Right atrium auricular region (tissue), 2 donors: Measurements from ENCODE around the gene VPS11. TPM values are rescaled to one million over a fixed set of nuclear protein-coding genes. Genes with fewer than 3 reads are reported as not detected.

ENCODE experiments used
- DNase-seq: peaks from one replicate; pipeline ENCODE4 v3.0.0-alpha.2; 2019; ENCODE audit warnings: low spot score
- H3K27ac ChIP-seq, 2 donors: fragments of 200-600 bp; sonication (generic); 1 replicate in 1 of 2; 2 replicates in 1 of 2; pipeline ENCODE4 v1.5.1; 2016 to 2019
- H3K27me3 ChIP-seq, 2 donors: fragments of 200-600 bp; sonication (generic); one replicate each; pipeline versions ENCODE4 v1.5.1 to v1.6.0; 2017 to 2019
- H3K36me3 ChIP-seq: fragments of 200-600 bp; sonication (generic); one replicate; pipeline ENCODE4 v1.5.1; 2016
- H3K4me1 ChIP-seq, 2 donors: fragments of 200-600 bp; sonication (generic); one replicate each; pipeline versions ENCODE4 v1.5.1 to v1.6.0; 2017 to 2019
- H3K4me3 ChIP-seq, 2 donors: fragments of 200-600 bp; sonication (generic); 1 replicate in 1 of 2; 2 replicates in 1 of 2; pipeline ENCODE4 v1.5.1; 2017 to 2019; ENCODE audit warnings: mild to moderate bottlenecking in 1 of 2, moderate library complexity in 1 of 2
- H3K9me3 ChIP-seq, 2 donors: fragments of 200-600 bp; sonication (generic); one replicate each; pipeline ENCODE4 v1.5.1; 2019
- CTCF ChIP-seq, 2 donors: fragments of 200-600 bp; sonication (generic); IDR thresholded peaks; one replicate each; pipeline ENCODE4 v1.5.1; 2019; ENCODE audit warnings: antibody characterized with exemption in 2 of 2
- total RNA-seq, 2 donors: library from RNA; depleted of rRNA; stranded (reverse); fragments of >200 nt; gene quantifications; one replicate each; pipeline ENCODE4 v1.1.0, GENCODE V29; 2016

The VPS11 gene
- total RNA-seq, 2 donors from 2014 or later, result 22.0 to 23.7 TPM

DNA sequence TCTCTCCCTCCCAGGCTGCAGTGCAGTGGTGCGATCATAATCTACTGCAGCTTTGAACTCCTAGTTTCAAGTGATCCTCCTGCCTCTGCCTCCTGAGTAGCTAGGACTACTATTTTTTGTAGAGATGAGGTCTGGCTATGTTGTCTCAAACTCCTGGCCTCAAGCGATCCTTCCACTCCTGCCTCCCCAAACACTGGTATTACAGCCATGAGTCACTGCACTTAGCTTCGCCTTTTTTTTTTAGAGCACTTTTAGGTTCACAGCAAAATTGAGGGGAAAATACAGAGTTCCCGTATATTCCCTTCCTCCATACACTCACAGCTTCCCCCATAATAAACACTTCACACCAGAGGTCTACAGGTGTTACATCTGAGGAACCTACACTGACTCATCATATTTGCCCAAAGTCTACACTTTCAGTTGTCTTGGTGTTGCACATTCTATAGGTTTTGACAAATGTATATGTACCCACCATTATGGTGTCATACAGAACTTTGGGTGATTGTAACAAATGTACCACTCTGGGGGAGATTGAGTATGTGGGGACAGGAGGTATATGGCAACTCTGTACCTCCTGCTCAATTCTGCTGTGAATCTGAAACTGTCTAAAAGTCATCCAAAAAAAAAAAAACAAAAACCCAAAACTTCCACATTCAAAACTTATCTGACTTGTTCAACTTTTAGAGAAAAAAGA lies 25.6 kb upstream of the VPS11 start:
- DNase-seq, result no peak
- H3K4me3 ChIP-seq, result no peak overlapping the region
- no peak for TF ChIP-seq CTCF (IDR thresholded peaks at IDR 0.05)
- H3K4me1 ChIP-seq, result no peaks in the 10 kb centered on the region
- H3K36me3 ChIP-seq, result peaks cover 25% of the 10 kb centered on the region
- no peaks in the 10 kb centered on the region for H3K27me3 ChIP-seq
- no peaks in the 10 kb centered on the region for H3K9me3 ChIP-seq
- H3K27ac ChIP-seq, result no peak overlapping the region

DNA sequence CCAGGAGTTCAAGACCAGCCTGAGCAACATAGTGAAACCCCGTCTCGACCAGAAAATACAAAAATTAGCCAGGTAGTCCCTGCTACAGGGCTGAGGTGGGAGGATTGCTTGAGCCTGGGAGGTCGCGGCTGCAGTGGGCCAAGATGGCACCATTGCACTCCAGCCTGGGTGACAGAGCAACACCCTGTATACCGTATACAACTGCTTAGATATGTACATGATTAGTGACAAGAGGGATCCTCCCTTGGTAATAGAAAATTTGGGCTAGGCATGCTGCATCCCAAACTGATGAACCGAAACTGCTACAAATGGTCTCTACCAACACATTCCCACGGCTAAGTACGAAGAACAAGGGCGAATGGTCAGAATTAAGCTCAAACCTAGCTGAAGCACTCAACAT lies 24.7 kb upstream of the VPS11 start:
- no peak for TF ChIP-seq CTCF (IDR thresholded peaks at IDR 0.05)
- DNase-seq, result no peak
- no peak overlapping the region for H3K27ac ChIP-seq
- H3K36me3 ChIP-seq, result peaks cover 35% of the 10 kb centered on the region
- no peak overlapping the region for H3K4me3 ChIP-seq
- no peaks in the 10 kb centered on the region for H3K9me3 ChIP-seq
- no peaks in the 10 kb centered on the region for H3K4me1 ChIP-seq
- H3K27me3 ChIP-seq, result no peaks in the 10 kb centered on the region

DNA sequence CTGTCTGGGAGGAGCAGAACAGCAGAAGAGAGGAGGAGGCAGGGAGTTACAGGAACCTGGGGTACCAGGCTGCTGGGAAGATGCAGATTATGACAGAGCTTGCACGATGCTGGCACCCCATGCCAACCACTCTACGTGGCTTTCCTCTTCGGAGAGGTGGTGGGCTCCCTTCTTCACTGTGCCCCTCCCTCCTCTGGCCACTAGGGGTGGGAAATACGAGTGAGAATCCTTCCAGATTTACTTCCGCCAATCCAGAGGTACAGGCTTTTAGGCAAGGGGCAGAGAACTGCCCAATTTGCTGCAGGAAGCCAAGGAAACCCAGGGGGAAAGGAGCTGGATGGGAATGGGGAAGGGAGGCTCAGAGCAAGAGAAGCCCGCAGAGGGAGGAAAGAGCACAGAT lies 22.9 kb upstream of the VPS11 start:
- DNase-seq, result no peak
- H3K4me1 ChIP-seq, result no peaks in the 10 kb centered on the region
- H3K27me3 ChIP-seq, result no peaks in the 10 kb centered on the region
- H3K27ac ChIP-seq, result no peak overlapping the region
- TF ChIP-seq CTCF (IDR thresholded peaks at IDR 0.05), result no peak
- no peak overlapping the region for H3K4me3 ChIP-seq
- H3K9me3 ChIP-seq, result no peaks in the 10 kb centered on the region
- H3K36me3 ChIP-seq, result peaks cover 53% of the 10 kb centered on the region

GRCh38 chr11:119046489-119046888 lies 21.1 kb upstream of the VPS11 start:
- peaks cover 70% of the 10 kb centered on the region for H3K36me3 ChIP-seq
- no peak for DNase-seq

GRCh38 chr11:119047205-119047604 lies 20.4 kb upstream of the VPS11 start:
- Histone ChIP-seq H3K4me3 (no peak overlapping the region), H3K36me3 (peaks cover 77% of the 10 kb centered on the region), H3K9me3 (no peaks in the 10 kb centered on the region), H3K27ac (no peak overlapping the region), H3K27me3 (no peaks in the 10 kb centered on the region), H3K4me1 (no peaks in the 10 kb centered on the region)
- no peak for TF ChIP-seq CTCF (IDR thresholded peaks at IDR 0.05)
- DNase-seq, result no peak

More at GRCh38 chr11:119046489-119046888, 21.1 kb upstream of the VPS11 start:
- H3K4me1 ChIP-seq, result no peaks in the 10 kb centered on the region
- H3K4me3 ChIP-seq, result no peak overlapping the region
- no peak for TF ChIP-seq CTCF (IDR thresholded peaks at IDR 0.05)
- H3K27me3 ChIP-seq, result no peaks in the 10 kb centered on the region
- H3K9me3 ChIP-seq, result no peaks in the 10 kb centered on the region
- no peak overlapping the region for H3K27ac ChIP-seq

- no peak for DNase-seq
- H3K27me3 ChIP-seq, result no peaks in the 10 kb centered on the region
- no peak overlapping the region for H3K4me3 ChIP-seq
- H3K9me3 ChIP-seq, result no peaks in the 10 kb centered on the region
- peaks cover 91% of the 10 kb centered on the region for H3K36me3 ChIP-seq
- TF ChIP-seq CTCF (IDR thresholded peaks at IDR 0.05), result no peak
- no peaks in the 10 kb centered on the region for H3K4me1 ChIP-seq
- no peak overlapping the region for H3K27ac ChIP-seq
Observed at GRCh38 chr11:119048644-119049043, 19.0 kb upstream of the VPS11 start.
